Activated CD4-positive, CD25-positive, alpha-beta regulatory T cell treated with anti-CD3 and anti-CD28 coated beads, Interleukin-2, amount 50 U/mL, for 72 hours (primary cell): ENCODE results near the gene CAMKK1.
A peak's percentile ranks its signal among the peaks of the same experiment; 100 is the strongest.

Source experiments
- DNase-seq: peaks from one replicate; pipeline ENCODE4 v3.0.0; 2021

The CAMKK1 gene

GRCh38 chr17:3893003-3893719 lies at the start of gene CAMKK1:
TSS of gene CAMKK1 (minus strand) at chr17:3893053. CDS start at chr17:3885687, 7,366 bp downstream.
- peak; percentile 93 for DNase-seq

GRCh38 chr17:3940965-3941698 lies 48.3 kb upstream of the CAMKK1 start:
- DNase-seq: no peak

- DNase-seq: no peak
Measured at GRCh38 chr17:3937359-3937758, 44.5 kb upstream of the CAMKK1 start.

GRCh38 chr17:3935825-3936355 lies 43.0 kb upstream of the CAMKK1 start:
- DNase-seq: no peak

GRCh38 chr17:3935140-3935542 lies 42.3 kb upstream of the CAMKK1 start:
- DNase-seq: no peak

GRCh38 chr17:3929764-3930163 lies 36.9 kb upstream of the CAMKK1 start:
- no peak for DNase-seq

GRCh38 chr17:3929181-3929580 lies 36.3 kb upstream of the CAMKK1 start:
- no peak for DNase-seq

- DNase-seq: no peak
Measured at GRCh38 chr17:3928406-3928805, 35.6 kb upstream of the CAMKK1 start.

GRCh38 chr17:3927628-3928340 lies 34.9 kb upstream of the CAMKK1 start:
- DNase-seq: no peak

GRCh38 chr17:3926860-3927627 lies 34.2 kb upstream of the CAMKK1 start:
- no peak for DNase-seq

- no peak for DNase-seq
Measured at GRCh38 chr17:3925684-3926485, 33.0 kb upstream of the CAMKK1 start.

GRCh38 chr17:3924512-3925350 lies 31.9 kb upstream of the CAMKK1 start:
- DNase-seq: no peak

- no peak for DNase-seq
Measured at GRCh38 chr17:3923466-3924190, 30.8 kb upstream of the CAMKK1 start.

- no peak for DNase-seq
Measured at GRCh38 chr17:3922765-3923164, 29.9 kb upstream of the CAMKK1 start.

- DNase-seq: no peak
Measured at GRCh38 chr17:3921502-3922319, 28.9 kb upstream of the CAMKK1 start.

GRCh38 chr17:3921006-3921405 lies 28.2 kb upstream of the CAMKK1 start:
- DNase-seq: no peak

GRCh38 chr17:3919123-3919624 lies 26.3 kb upstream of the CAMKK1 start:
- no peak for DNase-seq

GRCh38 chr17:3918372-3919122 lies 25.7 kb upstream of the CAMKK1 start:
- DNase-seq: no peak
